HL-60 (cell line): ENCODE results near the gene FKRP.

Source experiments
- DNase-seq, 2 experiments: peaks; one replicate each; pipeline ENCODE4 v3.0.0-alpha.2; 2010 to 2020; ENCODE audit warnings: low read depth in 1 of 2, low spot score in 1 of 2
- H3K27ac ChIP-seq: fragments of 250-450 bp; sonication (Bioruptor Pico); replicated peaks from 2 replicates; pipeline ENCODE4 v1.5.1; 2020; ENCODE audit warnings: mild to moderate bottlenecking, moderate library complexity
- H3K27me3 ChIP-seq: fragments of 250-450 bp; sonication (Bioruptor Pico); 2 replicates; pipeline ENCODE4 v1.5.1; 2021; ENCODE audit warnings: mild to moderate bottlenecking, moderate library complexity; ENCODE audit not compliant: insufficient read depth, poor library complexity, severe bottlenecking
- H3K4me3 ChIP-seq: replicated peaks from 2 replicates; pipeline ENCODE4 v1.5.1; 2011; ENCODE audit warnings: mild to moderate bottlenecking, control low read depth, low read length; ENCODE audit not compliant: insufficient read depth
- GABPA ChIP-seq: IDR thresholded peaks from 2 replicates; pipeline ENCODE4 v1.6.1; 2012; ENCODE audit warnings: low read depth
- POLR2AphosphoS5 ChIP-seq: IDR thresholded peaks from 2 replicates; pipeline ENCODE4 v1.6.1; 2012; ENCODE audit warnings: low read depth
- SPI1 ChIP-seq: IDR thresholded peaks from 2 replicates; pipeline ENCODE4 v1.6.1; 2012; ENCODE audit warnings: low read depth, mild to moderate bottlenecking, borderline replicate concordance
- TF ChIP-seq, protein P1 (sequence below): IDR thresholded peaks from one replicate; pipeline ENCODE4 v1.5.1; 2011; ENCODE audit warnings: low read length, control low read depth, inconsistent platforms; ENCODE audit not compliant: insufficient read depth
- TF ChIP-seq, protein P2 (sequence below): IDR thresholded peaks from 2 replicates; pipeline ENCODE4 v1.6.1; 2012; ENCODE audit warnings: low read depth; ENCODE audit not compliant: insufficient replicate concordance

The FKRP gene

DNA sequence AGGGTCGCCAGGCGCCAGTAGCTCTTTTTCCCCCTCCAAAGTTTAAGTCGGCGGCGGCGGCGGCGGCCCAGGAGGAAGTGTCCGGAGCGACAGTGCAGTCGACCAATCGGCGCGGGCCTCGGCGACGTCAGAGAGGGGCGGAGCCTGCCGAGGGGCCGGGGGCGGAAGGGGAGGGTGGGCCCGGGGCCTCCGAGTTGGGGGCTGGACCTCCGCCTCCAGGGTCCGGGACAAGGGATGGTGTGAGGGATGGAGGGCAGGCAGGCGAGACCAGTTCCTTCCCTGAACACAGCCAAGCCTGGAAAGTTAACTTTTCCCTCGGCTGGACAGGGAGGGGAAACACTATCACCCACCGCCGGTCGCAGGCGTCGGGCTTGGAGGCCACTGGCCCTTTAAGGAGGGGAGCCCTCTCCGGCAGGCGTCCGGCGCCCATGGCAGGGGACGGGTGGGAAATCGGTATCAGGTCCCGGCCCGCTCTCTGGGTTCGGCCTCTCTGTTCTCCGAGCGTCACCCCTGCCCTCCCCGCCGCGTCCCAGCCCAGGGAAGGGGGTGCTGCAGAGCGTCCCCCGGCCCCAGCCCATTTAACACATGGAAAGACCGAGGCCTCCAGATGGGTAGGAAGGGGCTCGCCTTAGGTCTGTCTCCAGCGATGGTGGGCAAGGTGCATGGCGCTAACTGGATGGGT is 28.7 kb upstream of the FKRP start, which contains the start of gene PRKD2:
TSS of gene PRKD2 (minus strand) at position 81 of the 682 bp plus-strand sequence. CDS start 744 bp downstream, outside the sequence.
- Histone ChIP-seq H3K27ac (peak within 1 kb of the TSS; percentile 78), H3K27me3 (no peaks in the 10 kb centered on the region), H3K4me3 (peak within 1 kb of the TSS; percentile 78)
- peak; percentile 77 to 83 for DNase-seq
- TF ChIP-seq, protein P1, sequence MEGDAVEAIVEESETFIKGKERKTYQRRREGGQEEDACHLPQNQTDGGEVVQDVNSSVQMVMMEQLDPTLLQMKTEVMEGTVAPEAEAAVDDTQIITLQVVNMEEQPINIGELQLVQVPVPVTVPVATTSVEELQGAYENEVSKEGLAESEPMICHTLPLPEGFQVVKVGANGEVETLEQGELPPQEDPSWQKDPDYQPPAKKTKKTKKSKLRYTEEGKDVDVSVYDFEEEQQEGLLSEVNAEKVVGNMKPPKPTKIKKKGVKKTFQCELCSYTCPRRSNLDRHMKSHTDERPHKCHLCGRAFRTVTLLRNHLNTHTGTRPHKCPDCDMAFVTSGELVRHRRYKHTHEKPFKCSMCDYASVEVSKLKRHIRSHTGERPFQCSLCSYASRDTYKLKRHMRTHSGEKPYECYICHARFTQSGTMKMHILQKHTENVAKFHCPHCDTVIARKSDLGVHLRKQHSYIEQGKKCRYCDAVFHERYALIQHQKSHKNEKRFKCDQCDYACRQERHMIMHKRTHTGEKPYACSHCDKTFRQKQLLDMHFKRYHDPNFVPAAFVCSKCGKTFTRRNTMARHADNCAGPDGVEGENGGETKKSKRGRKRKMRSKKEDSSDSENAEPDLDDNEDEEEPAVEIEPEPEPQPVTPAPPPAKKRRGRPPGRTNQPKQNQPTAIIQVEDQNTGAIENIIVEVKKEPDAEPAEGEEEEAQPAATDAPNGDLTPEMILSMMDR = no peak
- TF ChIP-seq SPI1 (peak; percentile 87), GABPA (no peak), POLR2AphosphoS5 (no peak)
- TF ChIP-seq, protein P2, sequence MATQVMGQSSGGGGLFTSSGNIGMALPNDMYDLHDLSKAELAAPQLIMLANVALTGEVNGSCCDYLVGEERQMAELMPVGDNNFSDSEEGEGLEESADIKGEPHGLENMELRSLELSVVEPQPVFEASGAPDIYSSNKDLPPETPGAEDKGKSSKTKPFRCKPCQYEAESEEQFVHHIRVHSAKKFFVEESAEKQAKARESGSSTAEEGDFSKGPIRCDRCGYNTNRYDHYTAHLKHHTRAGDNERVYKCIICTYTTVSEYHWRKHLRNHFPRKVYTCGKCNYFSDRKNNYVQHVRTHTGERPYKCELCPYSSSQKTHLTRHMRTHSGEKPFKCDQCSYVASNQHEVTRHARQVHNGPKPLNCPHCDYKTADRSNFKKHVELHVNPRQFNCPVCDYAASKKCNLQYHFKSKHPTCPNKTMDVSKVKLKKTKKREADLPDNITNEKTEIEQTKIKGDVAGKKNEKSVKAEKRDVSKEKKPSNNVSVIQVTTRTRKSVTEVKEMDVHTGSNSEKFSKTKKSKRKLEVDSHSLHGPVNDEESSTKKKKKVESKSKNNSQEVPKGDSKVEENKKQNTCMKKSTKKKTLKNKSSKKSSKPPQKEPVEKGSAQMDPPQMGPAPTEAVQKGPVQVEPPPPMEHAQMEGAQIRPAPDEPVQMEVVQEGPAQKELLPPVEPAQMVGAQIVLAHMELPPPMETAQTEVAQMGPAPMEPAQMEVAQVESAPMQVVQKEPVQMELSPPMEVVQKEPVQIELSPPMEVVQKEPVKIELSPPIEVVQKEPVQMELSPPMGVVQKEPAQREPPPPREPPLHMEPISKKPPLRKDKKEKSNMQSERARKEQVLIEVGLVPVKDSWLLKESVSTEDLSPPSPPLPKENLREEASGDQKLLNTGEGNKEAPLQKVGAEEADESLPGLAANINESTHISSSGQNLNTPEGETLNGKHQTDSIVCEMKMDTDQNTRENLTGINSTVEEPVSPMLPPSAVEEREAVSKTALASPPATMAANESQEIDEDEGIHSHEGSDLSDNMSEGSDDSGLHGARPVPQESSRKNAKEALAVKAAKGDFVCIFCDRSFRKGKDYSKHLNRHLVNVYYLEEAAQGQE = no peak

DNA sequence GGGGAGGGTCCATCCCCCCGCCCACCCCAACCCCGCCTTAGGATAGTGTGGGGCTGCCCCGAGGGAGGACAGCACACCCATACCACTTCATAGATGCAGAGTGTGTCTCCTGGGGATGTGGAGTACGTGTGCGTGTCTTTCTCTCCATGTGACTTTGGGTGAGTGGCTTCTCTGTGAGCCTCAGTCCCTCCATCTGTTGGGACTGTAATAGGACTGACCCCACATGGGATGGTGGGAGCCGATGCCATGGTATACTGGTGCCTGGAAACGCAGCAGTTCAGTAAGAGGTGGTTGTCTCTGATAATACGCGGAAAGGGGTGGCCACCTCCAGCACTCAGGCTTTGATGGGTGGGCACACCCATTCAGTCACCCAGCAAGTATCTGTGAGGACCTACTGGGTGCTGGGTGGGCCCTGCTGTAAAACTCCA is 28.1 kb upstream of the FKRP start:
- peak overlapping the region; percentile 78 for H3K4me3 ChIP-seq
- peak in 1 of 2 experiments; percentile 9 for DNase-seq
- H3K27ac ChIP-seq = peak overlapping the region; percentile 78
- TF ChIP-seq SPI1 (no peak), GABPA (no peak), POLR2AphosphoS5 (no peak)
- TF ChIP-seq, protein P2 = no peak
- TF ChIP-seq, protein P1 = no peak
- H3K27me3 ChIP-seq = no peaks in the 10 kb centered on the region

DNA sequence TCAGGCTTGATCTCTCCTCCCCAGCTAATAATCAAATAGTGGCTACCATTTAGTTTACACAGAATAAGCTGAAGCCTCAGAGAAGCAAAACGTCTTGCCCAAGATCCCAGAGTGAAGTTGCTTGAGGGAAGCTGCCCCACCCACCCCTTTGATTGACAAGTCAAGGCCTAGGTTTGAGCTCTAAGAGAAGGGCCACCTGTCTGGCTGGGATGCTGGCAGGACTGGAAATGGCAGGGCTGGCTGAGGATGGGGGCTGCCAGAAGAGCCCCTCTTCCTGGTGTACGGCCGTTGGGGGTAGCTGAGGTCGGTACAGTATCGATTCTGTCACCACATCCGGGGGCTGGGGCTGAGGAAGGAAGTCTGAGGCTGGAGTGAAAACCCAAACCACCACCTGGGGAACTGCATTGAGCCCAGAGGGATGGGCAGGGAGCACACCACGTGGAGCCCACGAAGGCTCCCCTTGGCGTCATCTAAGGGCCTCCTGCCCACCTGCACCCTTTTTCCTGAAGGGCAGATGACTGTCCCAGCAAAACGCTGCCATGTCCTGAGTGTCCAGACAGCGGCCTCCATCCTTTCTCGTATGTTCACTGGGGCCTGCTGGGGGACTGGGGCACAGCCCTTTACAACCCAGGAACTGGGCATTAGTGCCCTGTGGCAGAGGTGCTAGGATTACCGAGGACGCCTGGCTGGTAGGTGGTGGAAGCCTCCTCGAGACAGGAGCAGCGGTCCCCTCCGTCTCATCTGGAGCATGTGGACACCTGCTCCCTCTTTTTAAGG is 27.5 kb upstream of the FKRP start:
- Histone ChIP-seq H3K27ac (peak overlapping the region; percentile 78), H3K27me3 (no peaks in the 10 kb centered on the region), H3K4me3 (peak overlapping the region; percentile 9; the same call in 1 of the 2 replicates)
- peak; percentile 63 to 82 for DNase-seq
- TF ChIP-seq SPI1 (peak; percentile 63; the same call in 1 of the 2 replicates), GABPA (peak; percentile 58; the same call in 1 of the 2 replicates)
- TF ChIP-seq, protein P2 = no peak
